BJ (cell line): ENCODE results near the gene COL6A2. TPM values are rescaled to one million over a fixed set of nuclear protein-coding genes. Genes with fewer than 3 reads are reported as not detected.

Source experiments
- CTCF ChIA-PET: fragments of 350-600 bp; formaldehyde crosslinking; extraction: SDS; loops from one replicate; lab custom pipeline; 2021; ENCODE audit warnings: antibody characterized with exemption, inconsistent platforms; lab: Yijun Ruan, JAX
- POLR2A ChIA-PET: fragments of 300-600 bp; sonication (Branson Sonifier 250); formaldehyde crosslinking; extraction: SDS; loops from one replicate; lab custom pipeline; 2021; ENCODE audit warnings: antibody characterized with exemption; lab: Charles Lee
- DNase-seq: peaks from one replicate; pipeline ENCODE4 v3.0.0-alpha.2; 2011; ENCODE audit warnings: low read depth
- H3K27me3 ChIP-seq: 2 replicates; pipeline ENCODE4 v1.6.0; 2011; ENCODE audit warnings: low read length; ENCODE audit not compliant: control insufficient read depth, insufficient read depth
- H3K36me3 ChIP-seq: 2 replicates; pipeline ENCODE4 v1.5.1; 2011; ENCODE audit warnings: low read length; ENCODE audit not compliant: control insufficient read depth, insufficient read depth
- H3K4me3 ChIP-seq: 2 replicates; pipeline ENCODE4 v1.5.1; 2011; ENCODE audit warnings: low read depth, mild to moderate bottlenecking, control low read depth, low read length
- CTCF ChIP-seq: IDR thresholded peaks from 2 replicates; pipeline ENCODE4 v1.5.1; 2011; ENCODE audit warnings: low read depth, mild to moderate bottlenecking, control low read depth, inconsistent platforms, low read length, moderate library complexity; ENCODE audit not compliant: insufficient read depth
- polyA plus RNA-seq: library from polyadenylated mRNA; depleted of rRNA; stranded (reverse); fragments of >200 nt; gene quantifications from 2 replicates; pipeline ENCODE4 v1.2.3, GENCODE V29; 2011

The COL6A2 gene
- polyA plus RNA-seq, 1 experiment: 665 TPM

GRCh38 chr21:46077674-46078101 lies 20.2 kb upstream of the COL6A2 start:
- Histone ChIP-seq H3K4me3 (no peak overlapping the region), H3K27me3 (no peaks in the 10 kb centered on the region), H3K36me3 (no peaks in the 10 kb centered on the region)
- ChIA-PET POLR2A (no interaction called here), CTCF (no interaction called here)
- TF ChIP-seq CTCF: no peak
- DNase-seq: no peak

- Histone ChIP-seq H3K4me3 (no peak overlapping the region), H3K36me3 (no peaks in the 10 kb centered on the region), H3K27me3 (no peaks in the 10 kb centered on the region)
- POLR2A ChIA-PET: no interaction called here
- CTCF ChIA-PET: interaction anchor here (1.1 to 1.4 kb wide), 4 partner anchors 9 to 108 kb away, joined by 3 to 5 read pairs (median 4); no protein-coding TSS in a partner anchor
- no peak for DNase-seq
- no peak for TF ChIP-seq CTCF
Observed at GRCh38 chr21:46078322-46078977, 19.5 kb upstream of the COL6A2 start.

- no peak for DNase-seq
- H3K36me3 ChIP-seq: no peaks in the 10 kb centered on the region
- TF ChIP-seq CTCF: no peak
- ChIA-PET POLR2A (no interaction called here), CTCF (interaction anchor here (1.0 to 1.6 kb wide), 6 partner anchors 9 to 108 kb away, joined by 3 to 6 read pairs (median 4); partner anchors contain the start of gene COL6A2)
- H3K4me3 ChIP-seq: no peak overlapping the region
- H3K27me3 ChIP-seq: no peaks in the 10 kb centered on the region
Observed at GRCh38 chr21:46078978-46079351, 18.9 kb upstream of the COL6A2 start.

- CTCF ChIA-PET: interaction anchor here (1.0 to 1.6 kb wide), 7 partner anchors 8 to 109 kb away, joined by 3 to 6 read pairs (median 4); partner anchors contain the start of gene COL6A2
- H3K27me3 ChIP-seq: no peaks in the 10 kb centered on the region
Observed at GRCh38 chr21:46079352-46080170, 18.4 kb upstream of the COL6A2 start.

More at GRCh38 chr21:46079352-46080170, 18.4 kb upstream of the COL6A2 start:
- no peaks in the 10 kb centered on the region for H3K36me3 ChIP-seq
- TF ChIP-seq CTCF: no peak
- POLR2A ChIA-PET: no interaction called here
- no peak overlapping the region for H3K4me3 ChIP-seq
- DNase-seq: peak; percentile 87
